HCT116 (cell line): ENCODE measurements around the gene CAP2. TPM values are rescaled to one million over a fixed set of nuclear protein-coding genes. Genes with fewer than 3 reads are reported as not detected.

Experiments used
- ATAC-seq: fragments of 200-7000 bp; cut with Tn5 transposase; 2 replicates; pipeline ENCODE4 v1.9.1; 2020; ENCODE audit warnings: mild to moderate bottlenecking, moderate library complexity
- BruUV-seq: library from RNA; stranded (reverse); fragments of 400-500 nt; replicated peaks from 2 replicates; lab custom pipeline; 2021; lab: Mats Ljungman, UMichigan
- CTCF ChIA-PET: fragments of 300-600 bp; sonication (Branson Sonifier 250); formaldehyde crosslinking; loops from one replicate; lab custom pipeline; 2021; ENCODE audit warnings: antibody characterized with exemption; lab: Charles Lee
- POLR2A ChIA-PET: fragments of 300-600, 350-600 bp; sonication (Branson Sonifier 250); formaldehyde crosslinking; loops from one replicate; lab custom pipeline; 2021; ENCODE audit warnings: antibody characterized with exemption; lab: Charles Lee
- RAD21 ChIA-PET, 2 experiments: fragments of 300-600 bp; sonication (Branson Sonifier 250); formaldehyde crosslinking; loops; one replicate each; lab custom pipeline; 2023; ENCODE audit warnings: low total read pairs in 2 of 2; ENCODE audit not compliant: uncharacterized antibody in 2 of 2, unreplicated experiment in 2 of 2, low non-redundant PET in 1 of 2; lab: Charles Lee
- DNase-seq: peaks from one replicate; pipeline ENCODE4 v3.0.0-alpha.2; 2010; ENCODE audit warnings: low read depth, low spot score
- H2AFZ ChIP-seq: fragments of 200-600 bp; shearing (Covaris generic), sonication (generic); 2 replicates; pipeline ENCODE4 v1.6.1; 2017; ENCODE audit warnings: low read depth, mixed run types, mixed read lengths, antibody characterized with exemption, low read length; ENCODE audit not compliant: poor library complexity, severe bottlenecking
- H3K27ac ChIP-seq: 2 replicates; pipeline ENCODE4 v1.5.1; 2012; ENCODE audit warnings: low read depth, low read length
- H3K27me3 ChIP-seq: fragments of 200-600 bp; sonication (generic); 2 replicates; pipeline ENCODE4 v1.6.1; 2016; ENCODE audit warnings: mixed run types, low read length, mixed read lengths; ENCODE audit not compliant: insufficient read depth
- H3K36me3 ChIP-seq, 2 experiments: fragments of 200-500 bp in 1 of 2; fragments of 200-600 bp in 1 of 2; sonication (Bioruptor generic) in 1 of 2; sonication (generic) in 1 of 2; 2 replicates each; pipeline versions ENCODE4 v1.5.1 to v1.6.1; 2014 to 2016; ENCODE audit warnings: low read length in 2 of 2, inconsistent platforms in 1 of 2, mixed read lengths in 1 of 2, mixed run types in 1 of 2; ENCODE audit not compliant: insufficient read depth in 2 of 2, control insufficient read depth in 1 of 2
- H3K4me1 ChIP-seq, 2 experiments: fragments of 200-600 bp in 1 of 2; sonication (generic) in 1 of 2; 2 replicates each; pipeline versions ENCODE4 v1.5.1 to v1.6.1; 2012 to 2017; ENCODE audit warnings: low read length in 2 of 2, inconsistent platforms in 1 of 2, mild to moderate bottlenecking in 1 of 2, mixed read lengths in 1 of 2, mixed run types in 1 of 2, moderate library complexity in 1 of 2; ENCODE audit not compliant: insufficient read depth in 2 of 2, control insufficient read depth in 1 of 2
- H3K4me2 ChIP-seq: fragments of 200-600 bp; sonication (generic); 2 replicates; pipeline ENCODE4 v1.6.1; 2017; ENCODE audit warnings: mixed run types, low read length, mixed read lengths
- H3K4me3 ChIP-seq, 2 experiments: fragments of 200-600 bp in 1 of 2; sonication (generic) in 1 of 2; replicated peaks in 1 of 2; 2 replicates each; pipeline ENCODE4 v1.5.1; 2011 to 2016; ENCODE audit warnings: low read length in 2 of 2, control low read depth in 1 of 2, low read depth in 1 of 2, mild to moderate bottlenecking in 1 of 2, mixed read lengths in 1 of 2, mixed run types in 1 of 2
- H3K79me2 ChIP-seq: fragments of 200-600 bp; sonication (generic); 2 replicates; pipeline ENCODE4 v1.6.1; 2017; ENCODE audit warnings: mild to moderate bottlenecking, mixed run types, low read length, moderate library complexity, mixed read lengths; ENCODE audit not compliant: insufficient read depth
- H3K9ac ChIP-seq: fragments of 200-600 bp; sonication (generic); 2 replicates; pipeline ENCODE4 v1.6.1; 2016; ENCODE audit warnings: low read length, mixed read lengths
- H3K9me2 ChIP-seq: fragments of 200-600 bp; sonication (generic), shearing (Covaris generic); 2 replicates; pipeline ENCODE4 v1.6.1; 2017; ENCODE audit warnings: mixed run types, mild to moderate bottlenecking, moderate library complexity; ENCODE audit not compliant: insufficient read depth
- H3K9me3 ChIP-seq, 2 experiments: fragments of 200-500 bp in 1 of 2; fragments of 200-600 bp in 1 of 2; sonication (Bioruptor generic) in 1 of 2; sonication (generic) in 1 of 2; 2 replicates each; pipeline ENCODE4 v1.6.1; 2014 to 2017; ENCODE audit warnings: low read length in 2 of 2, mixed read lengths in 2 of 2, inconsistent platforms in 1 of 2, low read depth in 1 of 2, mild to moderate bottlenecking in 1 of 2, mixed run types in 1 of 2, moderate library complexity in 1 of 2; ENCODE audit not compliant: control insufficient read depth in 1 of 2, insufficient read depth in 1 of 2
- H4K20me1 ChIP-seq: fragments of 200-600 bp; sonication (generic), shearing (Covaris generic); 2 replicates; pipeline ENCODE4 v1.6.1; 2017; ENCODE audit warnings: mixed run types, mild to moderate bottlenecking, moderate library complexity; ENCODE audit not compliant: insufficient read depth
- CBX3 ChIP-seq: IDR thresholded peaks from 2 replicates; pipeline ENCODE4 v1.6.1; 2012; ENCODE audit warnings: low read depth
- CTCF ChIP-seq, 3 experiments: fragments of 200-600 bp in 1 of 3; sonication (generic) in 1 of 3; IDR thresholded peaks in 2 of 3; conservative IDR thresholded peaks in 1 of 3; 2 replicates each; pipeline ENCODE4 v1.5.1; 2012 to 2017; ENCODE audit warnings: low read depth in 2 of 3, low read length in 2 of 3, antibody characterized with exemption in 1 of 3, borderline replicate concordance in 1 of 3, control low read depth in 1 of 3, mild to moderate bottlenecking in 1 of 3, mixed read lengths in 1 of 3, mixed run types in 1 of 3, moderate library complexity in 1 of 3; ENCODE audit not compliant: insufficient read depth in 1 of 3
- EGR1 ChIP-seq: IDR thresholded peaks from 2 replicates; pipeline ENCODE4 v1.6.1; 2012; ENCODE audit warnings: low read depth
- RAD21 ChIP-seq: IDR thresholded peaks from 2 replicates; pipeline ENCODE4 v1.6.1; 2012; ENCODE audit warnings: low read depth, mild to moderate bottlenecking
- SIN3A ChIP-seq: IDR thresholded peaks from 2 replicates; pipeline ENCODE4 v1.6.1; 2012; ENCODE audit warnings: low read depth
- SRF ChIP-seq: IDR thresholded peaks from 2 replicates; pipeline ENCODE4 v1.6.1; 2012; ENCODE audit warnings: low read depth
- ZFX ChIP-seq: fragments of 450-650 bp; IDR thresholded peaks from 2 replicates; pipeline ENCODE4 v1.6.1; 2017
- intact Hi-C: fragments of 100-400 bp; cut with micrococcal nuclease; formaldehyde crosslinking; loops from 2 replicates; pipeline ENCODE4 v1.10.0; 2022
- total RNA-seq: library from RNA; stranded (reverse); gene quantifications from one replicate; pipeline ENCODE4 v1.2.1, GENCODE V29; 2021; ENCODE audit not compliant: unreplicated experiment

Gene CAP2
- total RNA-seq, 1 experiment from 2014 or later = 3.8 TPM

- no peak for TF ChIP-seq SIN3A
- no peak for TF ChIP-seq SRF
- peak in 2 of 3 experiments; percentile 32 to 60; a peak in 4 of 6 replicates for TF ChIP-seq CTCF (IDR thresholded peaks at IDR 0.05 in 2 of 3, conservative IDR thresholded peaks at IDR 0.05 in 1 of 3; ENCODE audit: borderline replicate concordance in 1 of 3, insufficient read depth in 1 of 3, low read depth in 2 of 3, low read length in 2 of 3)
Measured at GRCh38 chr6:17599877-17600526, 206.6 kb downstream of the CAP2 start, which contains the start of gene FAM8A1 (continued).

- intact Hi-C loops = no loop called here
- H3K4me3 ChIP-seq = peak overlapping the region; percentile 66 to 79
- H3K36me3 ChIP-seq = peaks cover 0 to 2% of the 10 kb centered on the region in 2 experiments; a peak in 2 of 4 replicates
- no peaks in the 10 kb centered on the region for H4K20me1 ChIP-seq
- H3K9me2 ChIP-seq = no peaks in the 10 kb centered on the region
- TF ChIP-seq RAD21 (0 out of 2 replicates have a peak, but pooled peaks have one; percentile 4), EGR1 (peak; percentile 90), ZFX (peak; percentile 89), SIN3A (peak; percentile 27; the same call in 1 of the 2 replicates), CBX3 (no peak)
- peaks cover 3 to 26% of the 10 kb centered on the region in 2 experiments; a peak in 2 of 4 replicates for H3K4me1 ChIP-seq
- H3K9me3 ChIP-seq = no peaks in the 10 kb centered on the region
- no TSS peak for BruUV-seq
- H3K4me2 ChIP-seq = peak overlapping the region; percentile 91
- H2AFZ ChIP-seq = no peak overlapping the region
- no peaks in the 10 kb centered on the region for H3K27me3 ChIP-seq
- ATAC-seq (peak; percentile 56), DNase-seq (no peak)
- 0 out of 2 replicates have a peak, but pooled peaks cover 9% of the 10 kb centered on the region for H3K79me2 ChIP-seq
- RAD21 ChIA-PET = interaction anchor here in 1 of 2 experiments (1.2 kb wide), 1 partner anchor 12 kb away, joined by 3 read pairs; no protein-coding TSS in a partner anchor
- POLR2A ChIA-PET = interaction anchor here (0.9 to 1.8 kb wide), 5 partner anchors 9 to 664 kb away, joined by 3 to 13 read pairs (median 3); partner anchors contain the start of gene DEK
- peak overlapping the region; percentile 78 for H3K9ac ChIP-seq
- CTCF ChIA-PET = interaction anchor here (1.2 kb wide), 1 partner anchor 15 kb away, joined by 3 read pairs; no protein-coding TSS in a partner anchor
- H3K27ac ChIP-seq = peak overlapping the region; percentile 64
Measured at GRCh38 chr6:17600527-17601385, 207.4 kb downstream of the CAP2 start.
